Colonic mucosa (tissue), 4 donors: ENCODE measurements around the gene LILRB4. TPM values are rescaled to one million over a fixed set of nuclear protein-coding genes. Genes with fewer than 3 reads are reported as not detected.
A peak's percentile ranks its signal among the peaks of the same experiment; 100 is the strongest.
"Not testable (repeated sequence)": the region's sequence is repeated elsewhere in the genome, so short reads cannot be mapped to it uniquely, and the experiment has no call there.

Experiments
- DNase-seq: peaks from one replicate; pipeline ENCODE4 v3.0.0-alpha.2; 2020
- H3K27ac ChIP-seq: fragments of 200-600 bp; one replicate; pipeline ENCODE4 v1.8.0; 2021
- H3K27me3 ChIP-seq: fragments of 200-600 bp; one replicate; pipeline ENCODE4 v1.8.0; 2021
- H3K36me3 ChIP-seq: fragments of 200-600 bp; one replicate; pipeline ENCODE4 v1.8.0; 2021
- H3K4me1 ChIP-seq: fragments of 200-600 bp; one replicate; pipeline ENCODE4 v1.8.0; 2021; ENCODE audit warnings: mild to moderate bottlenecking
- H3K4me3 ChIP-seq: fragments of 200-600 bp; one replicate; pipeline ENCODE4 v1.8.0; 2021
- H3K9ac ChIP-seq, 2 donors: one replicate each; pipeline ENCODE4 v1.7.0; 2013; ENCODE audit warnings: control low read depth in 2 of 2, low read depth in 2 of 2, low read length in 2 of 2
- H3K9me3 ChIP-seq: fragments of 200-600 bp; one replicate; pipeline ENCODE4 v1.8.0; 2021
- intact Hi-C: fragments of 100-400 bp; cut with DNase I; formaldehyde crosslinking; loops from one replicate; pipeline ENCODE4 v1.14.1; 2022
- total RNA-seq, 2 donors: library from RNA; stranded (reverse); fragmentation: NEBNext Ultra II Directional in 1 of 2; extraction: Animal tissue kit (Norgen Biotek cat#: 25700) in 1 of 2; gene quantifications; one replicate each; pipeline ENCODE4 v1.2.1, GENCODE V29; 2021
- TF ChIP-seq, protein P1 (sequence below): fragments of 200-600 bp; IDR thresholded peaks from one replicate; pipeline ENCODE4 v1.8.0; 2022; ENCODE audit warnings: antibody characterized with exemption, mild to moderate bottlenecking
- donor health status: healthy.
- donor health status: DM: no; HTN: no; CAD: no.
- donor health status: DM: no; HTN: no; CAD: no.

LILRB4 gene
- total RNA-seq, 2 donors from 2014 or later, result 1.4 to 2.8 TPM

DNA sequence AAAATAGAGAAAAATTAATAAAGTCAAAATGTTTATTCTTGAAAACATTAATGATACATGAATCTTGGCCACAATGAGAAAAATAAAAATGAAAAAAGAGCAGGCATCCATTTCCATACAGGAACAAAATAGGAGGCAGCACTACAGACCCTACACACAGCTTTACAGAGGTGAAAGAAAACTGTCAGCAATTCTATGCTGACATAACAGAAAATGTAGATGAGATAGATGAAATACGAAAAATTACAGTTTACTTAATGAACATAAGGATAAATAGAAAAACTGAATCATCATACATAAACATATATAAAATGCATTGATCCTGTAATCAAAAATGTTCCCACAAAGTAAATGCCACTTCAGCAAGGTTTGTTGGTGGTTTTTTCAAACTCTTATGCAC is 5.6 kb downstream of the LILRB4 start:
- TF ChIP-seq, protein P1, sequence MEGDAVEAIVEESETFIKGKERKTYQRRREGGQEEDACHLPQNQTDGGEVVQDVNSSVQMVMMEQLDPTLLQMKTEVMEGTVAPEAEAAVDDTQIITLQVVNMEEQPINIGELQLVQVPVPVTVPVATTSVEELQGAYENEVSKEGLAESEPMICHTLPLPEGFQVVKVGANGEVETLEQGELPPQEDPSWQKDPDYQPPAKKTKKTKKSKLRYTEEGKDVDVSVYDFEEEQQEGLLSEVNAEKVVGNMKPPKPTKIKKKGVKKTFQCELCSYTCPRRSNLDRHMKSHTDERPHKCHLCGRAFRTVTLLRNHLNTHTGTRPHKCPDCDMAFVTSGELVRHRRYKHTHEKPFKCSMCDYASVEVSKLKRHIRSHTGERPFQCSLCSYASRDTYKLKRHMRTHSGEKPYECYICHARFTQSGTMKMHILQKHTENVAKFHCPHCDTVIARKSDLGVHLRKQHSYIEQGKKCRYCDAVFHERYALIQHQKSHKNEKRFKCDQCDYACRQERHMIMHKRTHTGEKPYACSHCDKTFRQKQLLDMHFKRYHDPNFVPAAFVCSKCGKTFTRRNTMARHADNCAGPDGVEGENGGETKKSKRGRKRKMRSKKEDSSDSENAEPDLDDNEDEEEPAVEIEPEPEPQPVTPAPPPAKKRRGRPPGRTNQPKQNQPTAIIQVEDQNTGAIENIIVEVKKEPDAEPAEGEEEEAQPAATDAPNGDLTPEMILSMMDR, result no peak
- Histone ChIP-seq H3K4me3 (no peak overlapping the region), H3K9ac (no peak overlapping the region), H3K9me3 (no peaks in the 10 kb centered on the region), H3K36me3 (no peaks in the 10 kb centered on the region), H3K27me3 (no peaks in the 10 kb centered on the region), H3K4me1 (no peaks in the 10 kb centered on the region), H3K27ac (no peak overlapping the region)
- intact Hi-C loops, result no loop called here
- no peak for DNase-seq

DNA sequence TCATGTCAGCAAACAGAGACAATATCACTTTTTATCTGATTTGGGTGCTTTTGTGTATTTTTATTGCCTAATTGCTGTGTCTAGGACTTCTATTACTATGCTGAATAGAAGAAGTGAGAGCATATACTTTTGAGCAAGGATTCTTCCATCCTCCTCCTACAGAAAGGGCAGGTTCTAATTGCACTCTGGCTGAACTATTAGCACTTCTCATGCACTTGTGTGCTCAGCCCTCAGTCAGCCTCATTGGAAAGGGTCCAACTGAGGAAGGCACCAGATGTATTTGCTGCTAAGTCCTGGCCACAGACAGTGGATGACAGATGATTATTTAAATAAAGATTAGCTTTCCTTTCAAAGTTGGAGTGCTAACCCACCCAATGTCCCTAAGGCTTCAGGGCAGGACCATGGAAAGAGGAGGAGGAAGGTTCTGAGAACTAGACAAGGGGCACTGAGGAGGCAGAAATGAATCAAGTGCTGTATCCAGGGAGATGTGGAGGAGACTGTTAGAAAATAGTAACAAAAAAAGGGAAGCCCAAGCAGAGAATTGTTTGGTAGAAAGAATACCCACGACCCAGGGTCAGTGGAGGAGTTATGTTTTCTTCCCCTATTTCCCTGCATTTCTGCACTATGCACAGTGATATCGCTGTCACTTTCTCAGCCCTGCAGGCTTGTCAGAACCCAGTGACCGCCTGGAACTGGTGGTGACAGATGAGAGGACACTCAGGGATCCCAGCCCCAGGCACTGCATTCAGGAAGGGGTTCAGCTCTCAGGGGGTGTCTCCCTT is 8.0 kb downstream of the LILRB4 start:
- no peak overlapping the region for H3K9ac ChIP-seq
- H3K4me3 ChIP-seq, result no peak overlapping the region
- intact Hi-C loops, result no loop called here
- TF ChIP-seq, protein P1, result no peak
- no peaks in the 10 kb centered on the region for H3K9me3 ChIP-seq
- H3K27ac ChIP-seq, result no peak overlapping the region
- H3K4me1 ChIP-seq, result no peaks in the 10 kb centered on the region
- H3K36me3 ChIP-seq, result no peaks in the 10 kb centered on the region
- DNase-seq, result no peak
- no peaks in the 10 kb centered on the region for H3K27me3 ChIP-seq

DNA sequence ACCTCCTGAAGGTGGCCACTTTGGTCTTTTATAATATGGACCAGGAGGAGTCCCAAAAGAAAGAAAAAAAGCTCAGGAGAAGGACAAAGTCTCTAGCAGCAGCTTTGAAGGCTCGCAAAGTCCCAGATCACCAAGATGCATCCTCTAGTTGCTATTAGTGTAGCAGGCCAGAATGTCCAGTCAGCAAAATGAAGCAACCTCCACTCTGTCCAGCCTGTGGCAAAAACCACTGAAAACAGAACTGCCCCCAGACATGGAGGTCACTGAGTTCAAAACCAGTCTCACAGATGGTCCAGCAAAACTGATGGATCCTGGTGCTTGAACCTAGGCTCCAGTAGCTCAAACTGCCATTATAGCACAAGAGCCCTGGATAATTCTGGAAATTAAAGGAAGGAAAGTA is 10.4 kb downstream of the LILRB4 start:
- no peak overlapping the region for H3K9ac ChIP-seq
- no peak overlapping the region for H3K4me3 ChIP-seq
- no peaks in the 10 kb centered on the region for H3K27me3 ChIP-seq
- no peak for DNase-seq
- H3K27ac ChIP-seq, result no peak overlapping the region
- intact Hi-C loops, result no loop called here
- H3K4me1 ChIP-seq, result no peaks in the 10 kb centered on the region
- H3K9me3 ChIP-seq, result no peaks in the 10 kb centered on the region
- no peaks in the 10 kb centered on the region for H3K36me3 ChIP-seq
- TF ChIP-seq, protein P1, result no peak

DNA sequence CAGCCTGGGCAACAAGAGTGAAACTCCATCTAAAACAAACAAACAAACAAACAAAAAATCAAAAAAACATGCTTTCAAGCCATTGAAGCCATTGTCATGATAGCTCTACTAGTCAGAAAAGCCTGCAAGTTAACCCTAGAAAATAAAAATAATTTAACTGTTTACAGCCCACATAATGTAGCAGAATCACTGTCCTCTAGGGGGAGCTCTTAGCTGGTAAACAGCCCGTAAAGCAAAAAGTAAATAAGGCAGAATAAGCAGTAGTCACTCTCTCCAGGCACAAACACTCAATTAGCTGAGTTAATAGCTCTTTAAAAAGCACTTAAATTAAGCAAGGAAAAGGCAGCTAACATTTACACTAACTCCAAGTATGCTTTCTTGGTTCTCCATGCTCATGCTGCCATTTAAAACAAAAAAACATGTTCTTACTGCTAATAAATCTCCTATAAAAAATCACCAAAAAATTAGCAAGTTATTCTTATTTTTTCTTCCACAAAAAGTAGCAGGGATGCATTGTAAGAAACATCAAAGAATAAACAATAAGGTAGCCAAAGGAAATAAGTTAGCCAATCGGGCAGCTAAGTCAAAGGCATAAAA is 11.3 kb downstream of the LILRB4 start:
- TF ChIP-seq, protein P1, result peak; percentile 51
- H3K4me1 ChIP-seq, result no peaks in the 10 kb centered on the region
- H3K27me3 ChIP-seq, result no peaks in the 10 kb centered on the region
- H3K9me3 ChIP-seq, result no peaks in the 10 kb centered on the region
- H3K4me3 ChIP-seq, result no peak overlapping the region
- DNase-seq, result no peak
- no peaks in the 10 kb centered on the region for H3K36me3 ChIP-seq
- no peak overlapping the region for H3K9ac ChIP-seq
- H3K27ac ChIP-seq, result no peak overlapping the region
- intact Hi-C loops, result no loop called here

GRCh38 chr19:54676210-54676834 is 13.5 kb downstream of the LILRB4 start:
- not testable (repeated sequence) for H3K9me3 ChIP-seq, H3K9ac ChIP-seq, H3K27me3 ChIP-seq, H3K4me3 ChIP-seq, DNase-seq, H3K27ac ChIP-seq, H3K4me1 ChIP-seq, H3K36me3 ChIP-seq
- TF ChIP-seq, protein P1, result peak; percentile 81
- intact Hi-C loops, result loop anchor here (5.0 kb wide), 1 partner anchor 194 kb away; no protein-coding TSS in a partner anchor
